Embryonic facial prominence (tissue), 1 donor: ENCODE data around the gene RBPJ.

Experiments
- DNase-seq: peaks from one replicate; pipeline ENCODE4 v3.0.0-alpha.2; 2016; ENCODE audit errors: extremely low spot score

RBPJ gene

GRCh38 chr4:26459756-26460530 is 139.1 kb downstream of the RBPJ start:
- no peak for DNase-seq

GRCh38 chr4:26462874-26463273 is 142.1 kb downstream of the RBPJ start:
- DNase-seq, result no peak

- no peak for DNase-seq
Measured at GRCh38 chr4:26463386-26463785, 142.6 kb downstream of the RBPJ start.

- DNase-seq, result no peak
Measured at GRCh38 chr4:26464420-26465095, 143.7 kb downstream of the RBPJ start.

- no peak for DNase-seq
Measured at GRCh38 chr4:26466578-26467270, 145.9 kb downstream of the RBPJ start.

GRCh38 chr4:26467724-26468123 is 146.9 kb downstream of the RBPJ start:
- DNase-seq, result no peak

GRCh38 chr4:26468283-26468949 is 147.6 kb downstream of the RBPJ start:
- DNase-seq, result no peak

GRCh38 chr4:26468977-26469376 is 148.2 kb downstream of the RBPJ start:
- no peak for DNase-seq

- no peak for DNase-seq
Measured at GRCh38 chr4:26471890-26472289, 151.1 kb downstream of the RBPJ start.

- no peak for DNase-seq
Measured at GRCh38 chr4:26473893-26474292, 153.1 kb downstream of the RBPJ start.

- no peak for DNase-seq
Measured at GRCh38 chr4:26474551-26474950, 153.7 kb downstream of the RBPJ start.

- no peak for DNase-seq
Measured at GRCh38 chr4:26475716-26476115, 154.9 kb downstream of the RBPJ start.

GRCh38 chr4:26476545-26476944 is 155.7 kb downstream of the RBPJ start:
- DNase-seq, result no peak

- no peak for DNase-seq
Measured at GRCh38 chr4:26478330-26478729, 157.5 kb downstream of the RBPJ start.

- no peak for DNase-seq
Measured at GRCh38 chr4:26482508-26483462, 162.0 kb downstream of the RBPJ start.

GRCh38 chr4:26484032-26484515 is 163.3 kb downstream of the RBPJ start:
- no peak for DNase-seq

GRCh38 chr4:26484516-26484915 is 163.7 kb downstream of the RBPJ start:
- no peak for DNase-seq
